ENCODE results near the gene PYURF. TPM values are rescaled to one million over a fixed set of nuclear protein-coding genes. Genes with fewer than 3 reads are reported as not detected.
"Not testable (repeated sequence)": the region's sequence is repeated elsewhere in the genome, so short reads cannot be mapped to it uniquely, and the experiment has no call there.

The PYURF gene
- 80.5 and 83.4 TPM in 2 replicates for total RNA-seq
- 172 and 184 TPM in 2 replicates for polyA plus RNA-seq

- peaks cover 13% of the 10 kb centered on the region for H3K4me1 ChIP-seq (ENCODE audit: low read depth)
- H3K27me3 ChIP-seq, result no peaks in the 10 kb centered on the region
- no peak for TF ChIP-seq CTCF (IDR thresholded peaks at IDR 0.05; ENCODE audit: low read depth, low read length)
- no peaks in the 10 kb centered on the region for H3K9me3 ChIP-seq (ENCODE audit: low read depth)
- peaks cover 14% of the 10 kb centered on the region for H3K36me3 ChIP-seq
- peak; percentile 96 to 98 for DNase-seq (ENCODE audit: low read depth in 1 of 2, low spot score in 1 of 2)
- H3K4me3 ChIP-seq, result peak within 1 kb of the TSS; percentile 70
- H3K27ac ChIP-seq, result peak within 1 kb of the TSS; percentile 97
These were observed at the start of gene PYURF for GRCh38 chr4:88523325-88524129. Gene PYURF, minus strand, starts transcription at chr4:88523776. Its CDS starts 76 bp downstream, at chr4:88523700.

- no peaks in the 10 kb centered on the region for H3K27me3 ChIP-seq
- H3K9me3 ChIP-seq (ENCODE audit: low read depth), result no peaks in the 10 kb centered on the region
- no peak overlapping the region for H3K4me3 ChIP-seq
- no peak overlapping the region for H3K27ac ChIP-seq
- H3K4me1 ChIP-seq (ENCODE audit: low read depth), result peaks cover 9% of the 10 kb centered on the region
- no peak for TF ChIP-seq CTCF (IDR thresholded peaks at IDR 0.05; ENCODE audit: low read depth, low read length)
- no peaks in the 10 kb centered on the region for H3K36me3 ChIP-seq
- no peak for DNase-seq (ENCODE audit: low read depth in 1 of 2, low spot score in 1 of 2)
These were observed 46.4 kb upstream of the PYURF start for GRCh38 chr4:88570001-88570400.

GRCh38 chr4:88567591-88567990 is 44.0 kb upstream of the PYURF start:
- Histone ChIP-seq H3K27me3 (no peaks in the 10 kb centered on the region), H3K4me3 (no peak overlapping the region), H3K4me1 (ENCODE audit: low read depth) (no peaks in the 10 kb centered on the region), H3K9me3 (ENCODE audit: low read depth) (no peaks in the 10 kb centered on the region), H3K27ac (no peak overlapping the region), H3K36me3 (no peaks in the 10 kb centered on the region)
- no peak for TF ChIP-seq CTCF (IDR thresholded peaks at IDR 0.05; ENCODE audit: low read depth, low read length)
- no peak for DNase-seq (ENCODE audit: low read depth in 1 of 2, low spot score in 1 of 2)

- TF ChIP-seq CTCF (IDR thresholded peaks at IDR 0.05; ENCODE audit: low read depth, low read length), result no peak
- Histone ChIP-seq H3K27ac (no peak overlapping the region), H3K36me3 (no peaks in the 10 kb centered on the region), H3K4me1 (ENCODE audit: low read depth) (no peaks in the 10 kb centered on the region), H3K4me3 (no peak overlapping the region), H3K9me3 (ENCODE audit: low read depth) (no peaks in the 10 kb centered on the region), H3K27me3 (no peaks in the 10 kb centered on the region)
- DNase-seq (ENCODE audit: low read depth in 1 of 2, low spot score in 1 of 2), result no peak
These were observed 26.2 kb upstream of the PYURF start for GRCh38 chr4:88549815-88550214.

- not testable (repeated sequence) for H3K36me3 ChIP-seq; H3K9me3 ChIP-seq (ENCODE audit: low read depth); H3K4me1 ChIP-seq (ENCODE audit: low read depth); H3K27me3 ChIP-seq; H3K4me3 ChIP-seq
- TF ChIP-seq CTCF (IDR thresholded peaks at IDR 0.05; ENCODE audit: low read depth, low read length), result peak; percentile 58
- H3K27ac ChIP-seq, result peak overlapping the region; percentile 90
- DNase-seq (ENCODE audit: low read depth in 1 of 2, low spot score in 1 of 2), result peak; percentile 72 to 86
These were observed 15.9 kb upstream of the PYURF start for GRCh38 chr4:88539322-88540068.

Measured in cardiac muscle cell (in vitro differentiated cells and primary cell).